Suprapubic skin (tissue), 4 donors: ENCODE data around the gene PGM3. TPM values are rescaled to one million over a fixed set of nuclear protein-coding genes. Genes with fewer than 3 reads are reported as not detected.
"Not testable (repeated sequence)": the region's sequence is repeated elsewhere in the genome, so short reads cannot be mapped to it uniquely, and the experiment has no call there.

ENCODE experiments used
- DNase-seq, 2 donors: peaks; one replicate each; pipeline ENCODE4 v3.0.0-alpha.2; 2019; ENCODE audit warnings: low spot score in 2 of 2
- H3K27ac ChIP-seq: fragments of 200-600 bp; sonication (generic); one replicate; pipeline ENCODE4 v1.5.1; 2019
- H3K27me3 ChIP-seq: fragments of 200-600 bp; sonication (generic); one replicate; pipeline ENCODE4 v1.5.1; 2019
- H3K36me3 ChIP-seq: fragments of 200-600 bp; sonication (generic); one replicate; pipeline ENCODE4 v1.5.1; 2019
- H3K4me1 ChIP-seq: fragments of 200-600 bp; sonication (generic); one replicate; pipeline ENCODE4 v1.5.1; 2019
- H3K4me3 ChIP-seq: fragments of 200-600 bp; sonication (generic); one replicate; pipeline ENCODE4 v1.5.1; 2019; ENCODE audit warnings: mild to moderate bottlenecking
- H3K9me3 ChIP-seq: fragments of 200-600 bp; sonication (generic); one replicate; pipeline ENCODE4 v1.5.1; 2019
- CTCF ChIP-seq, 2 donors: fragments of 200-600 bp in 1 of 2; fragments of 450-650 bp in 1 of 2; sonication (generic) in 1 of 2; IDR thresholded peaks; one replicate each; pipeline ENCODE4 v1.5.1; 2016 to 2019; ENCODE audit warnings: antibody characterized with exemption in 2 of 2, mild to moderate bottlenecking in 1 of 2, moderate library complexity in 1 of 2
- EP300 ChIP-seq: sonication (generic); formaldehyde crosslinking; IDR thresholded peaks from one replicate; pipeline ENCODE4 v1.6.1; 2017; ENCODE audit warnings: antibody characterized with exemption
- POLR2A ChIP-seq, 2 donors: fragments of 450-650 bp; IDR thresholded peaks; one replicate each; pipeline ENCODE4 v1.6.1; 2017; ENCODE audit warnings: antibody characterized with exemption in 2 of 2, mild to moderate bottlenecking in 2 of 2, moderate library complexity in 2 of 2
- POLR2AphosphoS5 ChIP-seq, 3 donors: sonication (generic); formaldehyde crosslinking; IDR thresholded peaks; one replicate each; pipeline ENCODE4 v1.6.1; 2017; ENCODE audit warnings: antibody characterized with exemption in 3 of 3
- WGBS: methylation state at CpG from one replicate; pipeline ENCODE4 v1.1.5; 2018; 5-methylcytosine and 5-hydroxymethylcytosine counted together
- total RNA-seq, 4 donors: library from RNA; depleted of rRNA; stranded (reverse); fragments of >200 nt; gene quantifications; one replicate each; pipeline ENCODE4 v1.1.0, GENCODE V29; 2016

PGM3 gene
- total RNA-seq, 4 donors from 2014 or later = 9.6 to 18.6 (median 13.8) TPM

DNA sequence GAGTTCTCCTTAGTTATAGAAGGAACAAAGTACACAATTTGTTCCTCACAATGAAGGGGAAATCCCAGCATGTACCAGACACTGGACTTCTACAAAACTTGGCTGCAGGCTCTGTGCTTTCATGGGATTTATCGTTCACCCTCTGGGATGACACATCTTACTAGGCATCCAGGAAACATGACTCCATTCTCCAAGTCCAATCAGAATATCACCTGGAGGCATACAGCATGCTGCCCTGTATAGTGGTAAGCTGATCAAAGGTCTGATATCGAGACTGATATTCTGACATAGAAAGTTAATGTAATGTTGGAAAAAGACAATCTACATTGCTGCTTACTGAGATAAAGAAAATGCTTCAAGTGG lies 6.8 kb upstream of the PGM3 start:
- no peaks in the 10 kb centered on the region for H3K27me3 ChIP-seq
- 51% methylated on average over 2 of the region's 2 CpGs for WGBS
- no peak overlapping the region for H3K4me3 ChIP-seq
- no peak for DNase-seq
- H3K36me3 ChIP-seq = peaks cover 16% of the 10 kb centered on the region
- H3K9me3 ChIP-seq = no peaks in the 10 kb centered on the region
- H3K4me1 ChIP-seq = no peaks in the 10 kb centered on the region
- no peak overlapping the region for H3K27ac ChIP-seq
- TF ChIP-seq CTCF (IDR thresholded peaks at IDR 0.05) (no peak), POLR2AphosphoS5 (IDR thresholded peaks at IDR 0.05) (no peak), POLR2A (IDR thresholded peaks at IDR 0.05) (no peak), EP300 (no peak)

DNA sequence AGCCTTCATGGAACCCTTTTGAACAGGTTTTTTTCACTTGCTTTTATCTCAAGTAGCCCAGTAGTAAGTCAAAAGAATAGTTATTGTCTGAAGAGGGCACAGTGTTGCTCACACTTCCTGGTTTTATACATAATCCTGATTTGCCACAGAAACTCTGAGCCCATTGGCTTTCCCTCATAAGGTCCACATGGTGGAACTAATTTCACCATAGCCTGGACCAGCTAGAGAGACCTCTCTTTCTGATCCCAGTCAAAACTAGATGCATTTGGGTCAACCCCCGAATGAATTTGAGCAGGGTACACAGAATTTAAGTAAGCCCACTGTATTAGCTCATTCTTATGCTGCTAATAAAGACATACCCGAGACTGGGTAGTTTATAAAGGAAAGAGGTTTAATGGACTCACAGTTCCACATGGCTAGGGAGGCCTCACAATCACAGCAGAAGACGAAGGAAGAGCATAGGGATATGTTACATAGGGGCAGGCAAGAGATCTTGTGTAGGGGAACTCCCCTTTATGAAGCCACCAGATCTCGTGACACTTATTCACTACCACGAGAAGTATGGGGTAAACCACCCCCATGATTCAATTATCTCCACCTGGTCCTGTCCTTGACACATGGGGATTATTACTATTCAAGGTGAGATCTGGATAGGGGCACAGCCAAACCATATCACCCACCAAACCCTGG lies 6.3 kb upstream of the PGM3 start:
- H3K4me1 ChIP-seq = peaks cover 5% of the 10 kb centered on the region
- no peaks in the 10 kb centered on the region for H3K9me3 ChIP-seq
- DNase-seq = no peak
- no peaks in the 10 kb centered on the region for H3K27me3 ChIP-seq
- H3K4me3 ChIP-seq = no peak overlapping the region
- 90% methylated on average over 5 of the region's 5 CpGs for WGBS
- H3K27ac ChIP-seq = no peak overlapping the region
- TF ChIP-seq EP300 (no peak), POLR2AphosphoS5 (IDR thresholded peaks at IDR 0.05) (no peak), POLR2A (IDR thresholded peaks at IDR 0.05) (no peak), CTCF (IDR thresholded peaks at IDR 0.05) (no peak)
- H3K36me3 ChIP-seq = peaks cover 16% of the 10 kb centered on the region

DNA sequence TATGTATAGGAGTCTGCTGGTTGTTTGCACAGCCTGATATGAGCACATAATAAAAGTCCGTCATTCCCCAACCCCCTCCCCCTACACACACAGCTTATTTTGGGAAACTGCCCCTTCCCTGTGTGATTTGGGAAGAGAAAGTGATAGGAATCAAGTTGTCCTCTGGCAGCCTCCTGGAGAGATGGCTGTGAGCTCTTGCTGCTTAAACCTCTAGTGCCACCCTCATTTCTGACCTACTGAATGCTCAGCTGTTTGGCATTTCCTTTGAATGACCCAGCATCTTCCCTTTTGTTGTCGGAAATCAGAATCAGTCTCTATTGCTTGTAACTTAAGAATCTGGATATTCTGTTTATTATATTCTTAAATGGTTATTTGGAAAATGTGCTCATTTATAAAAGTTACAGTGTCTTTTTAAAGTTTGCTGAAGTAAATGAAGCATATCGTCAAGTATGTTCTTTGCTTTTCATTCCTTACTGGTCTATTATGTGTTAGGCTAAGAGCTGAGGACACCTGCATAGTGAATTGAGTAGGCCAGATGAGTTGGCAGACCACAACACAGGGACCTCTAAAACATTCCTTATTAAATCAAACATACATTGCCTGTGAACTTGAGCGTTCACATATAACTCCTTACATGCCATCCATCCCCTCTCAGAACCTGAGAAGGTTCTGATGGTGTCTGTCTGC lies 5.6 kb upstream of the PGM3 start:
- H3K4me1 ChIP-seq = peaks cover 12% of the 10 kb centered on the region
- no peaks in the 10 kb centered on the region for H3K9me3 ChIP-seq
- no peaks in the 10 kb centered on the region for H3K27me3 ChIP-seq
- no peak overlapping the region for H3K27ac ChIP-seq
- DNase-seq = no peak
- 94% methylated on average over 4 of the region's 4 CpGs for WGBS
- no peak overlapping the region for H3K4me3 ChIP-seq
- peaks cover 16% of the 10 kb centered on the region for H3K36me3 ChIP-seq
- TF ChIP-seq EP300 = no peak
- no peak for TF ChIP-seq CTCF (IDR thresholded peaks at IDR 0.05)
- TF ChIP-seq POLR2A (IDR thresholded peaks at IDR 0.05) = no peak
- no peak for TF ChIP-seq POLR2AphosphoS5 (IDR thresholded peaks at IDR 0.05)

GRCh38 chr6:83193747-83194566 lies 892 bp upstream of the PGM3 start:
- DNase-seq = peak; percentile 77 to 80
- Histone ChIP-seq H3K9me3 (no peaks in the 10 kb centered on the region), H3K27me3 (no peaks in the 10 kb centered on the region), H3K36me3 (peaks cover 16% of the 10 kb centered on the region), H3K4me3 (peak overlapping the region; percentile 96), H3K4me1 (peaks cover 19% of the 10 kb centered on the region), H3K27ac (peak overlapping the region; percentile 49)
- WGBS = 3% methylated on average over 33 of the region's 44 CpGs
- TF ChIP-seq POLR2AphosphoS5 (IDR thresholded peaks at IDR 0.05) (no peak), EP300 (no peak)

- DNase-seq = no peak
- TF ChIP-seq CTCF (IDR thresholded peaks at IDR 0.05) = no peak
- TF ChIP-seq POLR2AphosphoS5 (IDR thresholded peaks at IDR 0.05) = no peak
- TF ChIP-seq EP300 = no peak
- TF ChIP-seq POLR2A (IDR thresholded peaks at IDR 0.05) = no peak
- 1% methylated on average over 4 of the region's 4 CpGs for WGBS
Observed at GRCh38 chr6:83192456-83192855, 609 bp downstream of the PGM3 start.

GRCh38 chr6:83191974-83192373 lies 1.1 kb downstream of the PGM3 start:
- H3K27me3 ChIP-seq, DNase-seq, H3K9me3 ChIP-seq, H3K27ac ChIP-seq: not testable (repeated sequence)
- H3K36me3 ChIP-seq = peaks cover 13% of the 10 kb centered on the region
- peaks cover 19% of the 10 kb centered on the region for H3K4me1 ChIP-seq
- H3K4me3 ChIP-seq = peak overlapping the region; percentile 96
- 93% methylated on average over 18 of the region's 18 CpGs for WGBS

More at GRCh38 chr6:83192456-83192855, 609 bp downstream of the PGM3 start:
- Histone ChIP-seq H3K27ac (peak overlapping the region; percentile 49), H3K27me3 (no peaks in the 10 kb centered on the region), H3K4me1 (peaks cover 19% of the 10 kb centered on the region), H3K36me3 (peaks cover 18% of the 10 kb centered on the region), H3K4me3 (peak overlapping the region; percentile 96), H3K9me3 (no peaks in the 10 kb centered on the region)
